Measurements from ENCODE around the gene PRAC1.

- TF ChIP-seq CTCF (IDR thresholded peaks at IDR 0.05) (no peak), POLR2A (IDR thresholded peaks at IDR 0.05) (no peak)
Measured at GRCh38 chr17:48730240-48730550, 7.9 kb upstream of the PRAC1 start.
